ENCODE data around the gene PHACTR2.

PHACTR2 gene

DNA sequence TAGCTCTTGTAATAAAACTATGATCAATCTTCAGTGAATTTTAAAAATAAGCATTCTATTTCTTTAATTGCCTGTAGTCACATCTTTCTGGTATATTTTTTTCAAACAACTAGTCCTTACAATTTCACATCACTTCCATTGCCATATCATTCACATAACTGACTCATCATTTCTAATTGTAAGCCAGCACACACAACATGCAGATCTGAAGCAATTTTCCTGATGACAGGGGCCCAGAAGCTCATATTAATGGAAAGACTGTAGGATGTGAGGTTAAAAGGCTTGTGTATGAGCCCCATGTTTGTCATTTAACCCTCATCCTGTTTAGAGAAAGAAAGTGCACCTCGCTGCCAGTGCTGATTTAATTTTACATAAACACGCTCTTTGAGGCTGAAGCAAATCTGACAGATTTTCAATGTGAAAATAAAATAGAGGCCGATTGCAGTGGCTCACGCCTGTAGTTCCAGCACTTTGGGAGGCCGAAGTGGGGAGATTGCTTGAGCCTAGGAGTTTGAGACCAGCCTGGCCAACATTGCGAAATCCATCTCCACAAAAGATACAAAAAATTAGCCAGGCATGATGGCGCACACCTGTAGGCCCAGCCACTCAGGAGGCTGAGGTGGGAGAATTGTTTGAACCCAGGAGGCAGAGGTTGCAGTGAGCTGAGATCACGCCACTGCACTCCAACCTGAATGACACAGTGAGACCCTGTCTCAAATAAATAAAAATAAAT is 125.2 kb downstream of the PHACTR2 start:
- no peak overlapping the region for H3K18ac ChIP-seq (ENCODE audit: low read length)
- H3K4ac ChIP-seq (ENCODE audit: low read length) = no peak overlapping the region
- no peak overlapping the region for H2BK12ac ChIP-seq (ENCODE audit: low read length)
- no peaks in the 10 kb centered on the region for H3K9me3 ChIP-seq (replicated peaks in 1 of 2; ENCODE audit: control insufficient read depth in 2 of 2, insufficient read depth in 1 of 2, low read depth in 1 of 2, low read length in 2 of 2)
- H3K4me3 ChIP-seq (ENCODE audit: low read length in 2 of 2) = no peak overlapping the region
- no peak overlapping the region for H4K91ac ChIP-seq (ENCODE audit: low read depth, low read length, poor library complexity)
- H4K8ac ChIP-seq (ENCODE audit: low read depth, low read length) = no peak overlapping the region
- H2BK15ac ChIP-seq (ENCODE audit: low read length) = no peak overlapping the region
- H3K9ac ChIP-seq (ENCODE audit: low read depth, low read length, poor library complexity) = no peak overlapping the region
- no peaks in the 10 kb centered on the region for H3K4me1 ChIP-seq (ENCODE audit: control insufficient read depth in 2 of 2, insufficient read depth in 1 of 2, low read depth in 1 of 2, low read length in 2 of 2)
- no peak overlapping the region for H2BK5ac ChIP-seq (ENCODE audit: low read length)
- H3K4me2 ChIP-seq (ENCODE audit: insufficient read depth, low read length, poor library complexity, severe bottlenecking) = no peak overlapping the region
- no peaks in the 10 kb centered on the region for H3K27me3 ChIP-seq (ENCODE audit: control insufficient read depth in 3 of 3, insufficient read depth in 3 of 3, low read depth in 1 of 3, low read length in 3 of 3)
- no peak overlapping the region for H3K23ac ChIP-seq (ENCODE audit: low read depth, low read length, poor library complexity)
- no peak overlapping the region for H2AK5ac ChIP-seq (ENCODE audit: low read depth, low read length)
- no peak overlapping the region for H3K27ac ChIP-seq (replicated peaks; ENCODE audit: low read length)
- H2AFZ ChIP-seq (ENCODE audit: low read length) = no peak overlapping the region
- peaks cover 2 to 25% of the 10 kb centered on the region in 2 donors for H3K36me3 ChIP-seq (replicated peaks in 1 of 2; ENCODE audit: control insufficient read depth in 2 of 2, insufficient read depth in 2 of 2, low read length in 2 of 2)
- DNase-seq (ENCODE audit: low spot score) = no peak
- H3K14ac ChIP-seq (ENCODE audit: low read length) = no peak overlapping the region
- WGBS, 2 donors (ENCODE audit: extremely low coverage in 2 of 2, insufficient read length in 2 of 2, insufficient replicate concordance in 1 of 2) = no CpG with 5 or more reads among the region's 8 CpGs
- no peaks in the 10 kb centered on the region for H3K79me1 ChIP-seq (ENCODE audit: low read depth, low read length)
- no peak overlapping the region for H2BK120ac ChIP-seq (ENCODE audit: low read depth, low read length)

DNA sequence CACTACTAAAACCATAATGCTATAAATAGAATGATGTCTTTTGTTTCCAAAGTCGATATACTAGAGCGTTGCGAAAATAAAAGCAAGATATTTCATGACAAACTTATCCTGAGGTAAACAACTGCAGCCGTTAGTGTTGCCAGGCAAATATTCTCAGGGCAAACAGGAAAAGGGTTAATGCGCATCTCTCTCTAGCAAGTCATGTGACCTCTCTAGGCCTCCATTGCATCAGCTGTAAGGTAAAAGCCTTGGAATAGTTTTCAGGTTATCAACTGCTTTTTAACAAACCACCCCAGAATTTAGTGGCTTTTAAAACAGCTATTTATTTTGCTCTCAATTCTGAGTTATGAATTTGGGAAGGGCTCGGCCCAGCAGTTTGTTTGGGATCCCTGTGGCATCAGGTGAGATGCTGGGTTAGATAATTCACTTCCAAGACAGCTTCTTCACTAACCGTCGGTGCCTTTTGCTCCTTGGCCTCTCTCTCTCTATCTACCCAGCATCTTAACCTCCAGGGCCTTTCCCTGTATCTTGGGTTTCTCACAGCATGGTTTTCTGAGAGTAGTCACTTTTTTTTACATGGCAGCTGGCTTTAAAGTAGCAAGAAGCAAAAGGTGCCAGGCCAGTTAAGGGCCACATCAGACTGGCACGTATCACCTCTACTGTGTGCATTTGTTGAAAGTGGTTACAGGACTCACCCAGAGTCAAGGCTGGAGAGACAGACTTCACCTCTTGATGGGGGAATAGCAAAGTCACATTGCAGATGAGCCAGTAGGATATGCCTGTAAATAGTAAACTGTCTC is 126.2 kb downstream of the PHACTR2 start:
- Histone ChIP-seq H3K23ac (ENCODE audit: low read depth, low read length, poor library complexity) (no peak overlapping the region), H3K27me3 (ENCODE audit: control insufficient read depth in 3 of 3, insufficient read depth in 3 of 3, low read depth in 1 of 3, low read length in 3 of 3) (no peaks in the 10 kb centered on the region), H4K91ac (ENCODE audit: low read depth, low read length, poor library complexity) (no peak overlapping the region), H2BK120ac (ENCODE audit: low read depth, low read length) (no peak overlapping the region), H2AK5ac (ENCODE audit: low read depth, low read length) (no peak overlapping the region), H2BK12ac (ENCODE audit: low read length) (no peak overlapping the region), H2AFZ (ENCODE audit: low read length) (no peak overlapping the region), H3K9me3 (replicated peaks in 1 of 2; ENCODE audit: control insufficient read depth in 2 of 2, insufficient read depth in 1 of 2, low read depth in 1 of 2, low read length in 2 of 2) (no peaks in the 10 kb centered on the region), H3K4me1 (ENCODE audit: control insufficient read depth in 2 of 2, insufficient read depth in 1 of 2, low read depth in 1 of 2, low read length in 2 of 2) (no peaks in the 10 kb centered on the region), H2BK15ac (ENCODE audit: low read length) (no peak overlapping the region), H3K9ac (ENCODE audit: low read depth, low read length, poor library complexity) (no peak overlapping the region), H3K36me3 (replicated peaks in 1 of 2; ENCODE audit: control insufficient read depth in 2 of 2, insufficient read depth in 2 of 2, low read length in 2 of 2) (peaks cover 2 to 33% of the 10 kb centered on the region in 2 donors), H2BK5ac (ENCODE audit: low read length) (no peak overlapping the region), H3K14ac (ENCODE audit: low read length) (no peak overlapping the region), H3K4ac (ENCODE audit: low read length) (no peak overlapping the region), H3K4me2 (ENCODE audit: insufficient read depth, low read length, poor library complexity, severe bottlenecking) (no peak overlapping the region), H3K4me3 (ENCODE audit: low read length in 2 of 2) (no peak overlapping the region), H3K79me1 (ENCODE audit: low read depth, low read length) (no peaks in the 10 kb centered on the region), H4K8ac (ENCODE audit: low read depth, low read length) (no peak overlapping the region), H3K18ac (ENCODE audit: low read length) (no peak overlapping the region), H3K27ac (replicated peaks; ENCODE audit: low read length) (no peak overlapping the region)
- WGBS, 2 donors (ENCODE audit: extremely low coverage in 2 of 2, insufficient read length in 2 of 2, insufficient replicate concordance in 1 of 2) = no CpG with 5 or more reads among the region's 9 CpGs
- no peak for DNase-seq (ENCODE audit: low spot score)

DNA sequence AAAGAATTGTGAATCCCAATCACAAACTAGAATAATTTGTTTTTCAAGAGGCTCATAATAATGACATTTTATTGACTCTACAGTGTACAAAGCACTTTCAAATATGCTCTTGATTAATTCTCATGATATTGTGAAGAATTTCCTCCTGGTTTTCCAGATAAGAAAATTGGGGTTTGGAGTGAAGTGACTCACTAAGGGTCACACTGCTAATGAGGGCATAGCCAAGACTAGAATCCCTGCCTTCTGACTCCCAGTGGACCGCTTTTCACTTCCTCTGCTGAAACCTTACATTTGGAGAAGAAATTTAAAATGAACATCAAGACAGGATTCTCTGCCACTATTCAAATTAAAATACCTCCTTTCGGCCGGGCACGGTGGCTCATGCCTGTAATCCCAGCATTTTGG is 127.1 kb downstream of the PHACTR2 start:
- DNase-seq (ENCODE audit: low spot score) = no peak
- Histone ChIP-seq H3K18ac (ENCODE audit: low read length) (no peak overlapping the region), H4K91ac (ENCODE audit: low read depth, low read length, poor library complexity) (no peak overlapping the region), H3K14ac (ENCODE audit: low read length) (no peak overlapping the region), H3K27me3 (ENCODE audit: control insufficient read depth in 3 of 3, insufficient read depth in 3 of 3, low read depth in 1 of 3, low read length in 3 of 3) (no peaks in the 10 kb centered on the region), H2AK5ac (ENCODE audit: low read depth, low read length) (no peak overlapping the region), H2BK15ac (ENCODE audit: low read length) (no peak overlapping the region), H3K9me3 (replicated peaks in 1 of 2; ENCODE audit: control insufficient read depth in 2 of 2, insufficient read depth in 1 of 2, low read depth in 1 of 2, low read length in 2 of 2) (no peaks in the 10 kb centered on the region), H3K4ac (ENCODE audit: low read length) (no peak overlapping the region), H3K36me3 (replicated peaks in 1 of 2; ENCODE audit: control insufficient read depth in 2 of 2, insufficient read depth in 2 of 2, low read length in 2 of 2) (peaks cover 2 to 34% of the 10 kb centered on the region in 2 donors), H3K9ac (ENCODE audit: low read depth, low read length, poor library complexity) (no peak overlapping the region), H2BK120ac (ENCODE audit: low read depth, low read length) (no peak overlapping the region), H3K23ac (ENCODE audit: low read depth, low read length, poor library complexity) (no peak overlapping the region), H2AFZ (ENCODE audit: low read length) (no peak overlapping the region), H4K8ac (ENCODE audit: low read depth, low read length) (no peak overlapping the region), H2BK5ac (ENCODE audit: low read length) (no peak overlapping the region), H2BK12ac (ENCODE audit: low read length) (no peak overlapping the region), H3K4me1 (ENCODE audit: control insufficient read depth in 2 of 2, insufficient read depth in 1 of 2, low read depth in 1 of 2, low read length in 2 of 2) (no peaks in the 10 kb centered on the region), H3K4me3 (ENCODE audit: low read length in 2 of 2) (no peak overlapping the region), H3K4me2 (ENCODE audit: insufficient read depth, low read length, poor library complexity, severe bottlenecking) (no peak overlapping the region), H3K79me1 (ENCODE audit: low read depth, low read length) (no peaks in the 10 kb centered on the region), H3K27ac (replicated peaks; ENCODE audit: low read length) (no peak overlapping the region)
- no CpG with 5 or more reads among the region's 4 CpGs for WGBS, 2 donors (ENCODE audit: extremely low coverage in 2 of 2, insufficient read length in 2 of 2, insufficient replicate concordance in 1 of 2)
